Measurements from ENCODE around the gene RNF227.

RNF227 gene

DNA sequence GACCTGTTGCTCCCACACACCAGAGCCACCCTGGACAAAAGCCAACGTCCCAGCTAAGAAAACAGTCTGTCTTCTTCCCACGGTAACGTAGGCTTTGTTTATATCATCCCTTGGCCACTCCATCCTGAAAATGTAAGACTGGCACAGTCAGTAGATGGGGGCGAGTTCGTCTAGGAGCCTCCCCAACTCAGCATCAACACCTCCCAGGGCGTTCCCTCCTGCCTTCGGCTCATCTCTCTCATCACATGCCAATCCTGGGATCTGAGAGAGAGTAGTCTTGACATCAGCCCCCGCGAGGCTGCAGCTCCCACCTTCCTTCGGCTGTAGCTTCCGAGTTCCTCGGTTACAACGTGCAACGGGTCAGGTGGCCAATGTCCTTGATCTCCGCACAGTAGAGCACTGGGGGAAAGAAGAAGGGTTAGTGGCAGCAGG is 894 bp downstream of the RNF227 start:
- H3K9ac ChIP-seq (ENCODE audit: insufficient read length, low read depth) = peak overlapping the region; percentile 59
- DNase-seq (ENCODE audit: low read depth, low spot score) = no peak
- H3K4me1 ChIP-seq (ENCODE audit: insufficient read depth, insufficient read length) = peaks cover 3% of the 10 kb centered on the region
- H3K27me3 ChIP-seq (ENCODE audit: insufficient read depth, insufficient read length) = peaks cover 8% of the 10 kb centered on the region
- peaks cover 6% of the 10 kb centered on the region for H3K36me3 ChIP-seq (ENCODE audit: insufficient read depth, insufficient read length, low read length)
- peak overlapping the region; percentile 46 for H3K4me3 ChIP-seq (ENCODE audit: insufficient read length, low read depth)
- peaks cover 5% of the 10 kb centered on the region; the same call in 1 of the 2 replicates for H3K9me3 ChIP-seq (ENCODE audit: insufficient read depth, low read length)
- no peak for TF ChIP-seq YY1 (IDR thresholded peaks at IDR 0.05; ENCODE audit: insufficient read depth, insufficient read length)
- TF ChIP-seq ZNF274 (IDR thresholded peaks at IDR 0.05; ENCODE audit: low read depth, low read length) = no peak
- no peak for TF ChIP-seq SUZ12 (IDR thresholded peaks at IDR 0.05; ENCODE audit: extremely low read depth, insufficient read depth, insufficient read length)

DNA sequence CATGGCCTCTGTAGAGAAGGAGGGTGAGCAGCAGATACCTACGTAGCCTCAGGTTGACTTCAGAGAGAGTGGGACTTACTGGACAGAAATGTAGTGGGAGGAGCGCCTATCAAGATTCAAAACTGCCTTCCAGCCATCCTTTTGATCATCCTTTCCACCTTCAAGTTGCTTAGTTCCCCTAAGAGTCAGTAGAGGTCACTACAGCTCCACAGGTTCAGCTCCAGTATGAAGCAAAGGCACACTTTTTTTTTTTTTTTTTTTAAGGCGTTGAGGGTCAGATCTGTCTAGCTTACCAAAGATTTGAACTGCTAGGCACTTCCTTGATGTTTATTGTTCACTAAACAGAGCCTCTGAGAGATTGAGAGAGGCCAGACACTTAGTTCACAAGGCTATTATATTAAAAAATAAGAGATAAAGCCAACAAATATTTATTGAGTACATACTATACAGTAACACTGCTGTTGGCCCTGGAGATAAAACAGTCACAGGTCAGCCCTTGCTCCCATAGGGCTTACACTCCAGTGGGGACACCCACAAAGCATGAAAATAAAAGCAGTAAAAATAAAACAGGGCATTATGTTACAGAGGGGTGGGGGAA is 3.1 kb downstream of the RNF227 start:
- Histone ChIP-seq H3K4me1 (ENCODE audit: insufficient read depth, insufficient read length) (peaks cover 3% of the 10 kb centered on the region), H3K27me3 (ENCODE audit: insufficient read depth, insufficient read length) (peaks cover 8% of the 10 kb centered on the region), H3K36me3 (ENCODE audit: insufficient read depth, insufficient read length, low read length) (peaks cover 23% of the 10 kb centered on the region), H3K4me3 (ENCODE audit: insufficient read length, low read depth) (no peak overlapping the region), H3K9me3 (ENCODE audit: insufficient read depth, low read length) (peaks cover 5% of the 10 kb centered on the region; the same call in 1 of the 2 replicates), H3K9ac (ENCODE audit: insufficient read length, low read depth) (no peak overlapping the region)
- TF ChIP-seq YY1 (IDR thresholded peaks at IDR 0.05; ENCODE audit: insufficient read depth, insufficient read length) (no peak), SUZ12 (IDR thresholded peaks at IDR 0.05; ENCODE audit: extremely low read depth, insufficient read depth, insufficient read length) (no peak), ZNF274 (IDR thresholded peaks at IDR 0.05; ENCODE audit: low read depth, low read length) (no peak)
- DNase-seq (ENCODE audit: low read depth, low spot score) = no peak

DNA sequence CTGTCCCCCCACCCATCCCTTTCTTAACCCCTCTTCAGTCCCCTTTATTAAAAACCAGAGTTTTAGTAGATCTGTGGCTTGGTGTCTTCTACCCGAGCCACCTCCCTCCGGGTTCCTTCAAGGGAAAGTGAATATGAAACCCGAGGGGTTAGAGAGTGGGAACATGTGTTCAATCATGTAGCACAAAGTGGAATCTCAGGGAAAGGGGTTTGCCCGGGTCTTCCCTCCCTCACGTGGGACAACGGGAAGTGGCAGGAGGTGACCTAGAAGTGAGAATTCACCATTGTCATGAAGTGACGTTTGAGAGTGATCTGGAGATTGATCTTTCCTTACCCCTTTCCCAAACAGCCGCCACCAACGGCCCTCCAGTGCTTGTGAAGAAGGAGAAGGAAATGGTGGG is 5.0 kb downstream of the RNF227 start:
- peaks cover 5% of the 10 kb centered on the region; the same call in 1 of the 2 replicates for H3K9me3 ChIP-seq (ENCODE audit: insufficient read depth, low read length)
- H3K9ac ChIP-seq (ENCODE audit: insufficient read length, low read depth) = no peak overlapping the region
- DNase-seq (ENCODE audit: low read depth, low spot score) = no peak
- no peak for TF ChIP-seq SUZ12 (IDR thresholded peaks at IDR 0.05; ENCODE audit: extremely low read depth, insufficient read depth, insufficient read length)
- no peak for TF ChIP-seq YY1 (IDR thresholded peaks at IDR 0.05; ENCODE audit: insufficient read depth, insufficient read length)
- no peak for TF ChIP-seq ZNF274 (IDR thresholded peaks at IDR 0.05; ENCODE audit: low read depth, low read length)
- H3K27me3 ChIP-seq (ENCODE audit: insufficient read depth, insufficient read length) = no peaks in the 10 kb centered on the region
- H3K4me3 ChIP-seq (ENCODE audit: insufficient read length, low read depth) = no peak overlapping the region
- H3K36me3 ChIP-seq (ENCODE audit: insufficient read depth, insufficient read length, low read length) = peaks cover 41% of the 10 kb centered on the region
- H3K4me1 ChIP-seq (ENCODE audit: insufficient read depth, insufficient read length) = no peaks in the 10 kb centered on the region

DNA sequence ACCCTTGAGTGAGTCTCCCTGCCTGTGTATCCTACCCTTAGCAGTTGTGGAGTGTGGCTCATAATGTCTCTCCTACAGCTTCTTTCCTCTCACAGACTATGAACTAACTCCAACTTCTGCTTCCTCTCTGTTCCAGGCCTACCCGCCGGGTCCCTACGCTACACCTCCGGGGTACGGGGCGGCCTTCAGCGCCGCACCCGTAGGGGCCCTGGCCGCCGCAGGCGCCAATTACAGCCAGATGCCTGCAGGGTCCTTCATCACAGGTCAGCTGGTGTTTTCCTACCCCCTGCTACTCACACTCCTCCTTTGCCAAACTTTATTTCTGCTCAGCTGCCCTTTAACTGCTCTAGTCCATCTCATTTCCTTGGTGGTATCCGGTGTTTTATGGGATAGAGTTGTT is 5.4 kb downstream of the RNF227 start:
- no peak for DNase-seq (ENCODE audit: low read depth, low spot score)
- TF ChIP-seq YY1 (IDR thresholded peaks at IDR 0.05; ENCODE audit: insufficient read depth, insufficient read length) = no peak
- no peak for TF ChIP-seq SUZ12 (IDR thresholded peaks at IDR 0.05; ENCODE audit: extremely low read depth, insufficient read depth, insufficient read length)
- no peak for TF ChIP-seq ZNF274 (IDR thresholded peaks at IDR 0.05; ENCODE audit: low read depth, low read length)
- Histone ChIP-seq H3K9me3 (ENCODE audit: insufficient read depth, low read length) (peaks cover 5% of the 10 kb centered on the region; the same call in 1 of the 2 replicates), H3K4me3 (ENCODE audit: insufficient read length, low read depth) (no peak overlapping the region), H3K4me1 (ENCODE audit: insufficient read depth, insufficient read length) (peaks cover under 1% of the 10 kb centered on the region), H3K36me3 (ENCODE audit: insufficient read depth, insufficient read length, low read length) (peaks cover 45% of the 10 kb centered on the region), H3K9ac (ENCODE audit: insufficient read length, low read depth) (no peak overlapping the region), H3K27me3 (ENCODE audit: insufficient read depth, insufficient read length) (no peaks in the 10 kb centered on the region)

DNA sequence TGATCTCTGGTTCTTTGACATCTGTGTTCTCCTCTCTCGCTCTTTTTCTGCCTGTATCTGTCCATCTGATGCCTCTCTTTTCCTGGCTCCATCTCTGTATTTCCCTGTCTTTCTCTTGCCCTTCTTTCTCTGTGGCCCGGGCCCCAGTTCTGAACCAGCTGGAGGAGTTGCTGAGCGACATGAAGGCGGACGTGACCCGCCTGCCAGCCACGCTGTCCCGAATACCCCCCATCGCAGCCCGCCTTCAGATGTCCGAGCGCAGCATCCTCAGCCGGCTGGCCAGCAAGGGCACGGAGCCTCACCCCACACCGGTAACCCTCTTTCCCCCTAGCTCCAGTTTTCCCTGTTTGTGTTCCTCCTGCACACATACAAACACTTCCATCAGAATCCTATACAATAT is 5.8 kb downstream of the RNF227 start:
- peaks cover 4% of the 10 kb centered on the region for H3K4me1 ChIP-seq (ENCODE audit: insufficient read depth, insufficient read length)
- DNase-seq (ENCODE audit: low read depth, low spot score) = no peak
- H3K36me3 ChIP-seq (ENCODE audit: insufficient read depth, insufficient read length, low read length) = peaks cover 49% of the 10 kb centered on the region
- H3K27me3 ChIP-seq (ENCODE audit: insufficient read depth, insufficient read length) = no peaks in the 10 kb centered on the region
- peaks cover 4% of the 10 kb centered on the region; the same call in 1 of the 2 replicates for H3K9me3 ChIP-seq (ENCODE audit: insufficient read depth, low read length)
- H3K9ac ChIP-seq (ENCODE audit: insufficient read length, low read depth) = no peak overlapping the region
- no peak for TF ChIP-seq ZNF274 (IDR thresholded peaks at IDR 0.05; ENCODE audit: low read depth, low read length)
- no peak for TF ChIP-seq YY1 (IDR thresholded peaks at IDR 0.05; ENCODE audit: insufficient read depth, insufficient read length)
- TF ChIP-seq SUZ12 (IDR thresholded peaks at IDR 0.05; ENCODE audit: extremely low read depth, insufficient read depth, insufficient read length) = no peak
- no peak overlapping the region for H3K4me3 ChIP-seq (ENCODE audit: insufficient read length, low read depth)

DNA sequence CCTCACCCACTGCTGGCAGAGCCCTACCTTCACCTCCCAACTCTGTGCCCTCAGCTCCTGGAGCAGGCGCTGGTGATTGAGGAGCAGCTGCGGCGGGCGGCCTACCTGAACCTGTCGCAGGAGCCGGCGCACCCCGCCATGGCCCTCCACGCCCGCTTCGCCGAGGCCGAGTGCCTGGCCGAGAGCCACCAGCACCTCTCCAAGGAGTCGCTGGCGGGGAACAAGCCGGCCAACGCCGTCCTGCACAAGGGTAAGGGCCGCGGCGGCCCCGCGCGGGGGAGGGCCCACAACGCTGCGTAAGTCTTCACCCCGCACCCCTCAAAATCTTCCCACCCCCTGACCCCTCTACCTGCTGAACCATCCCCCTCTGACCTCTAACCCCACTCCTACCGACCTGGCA is 7.0 kb downstream of the RNF227 start:
- Histone ChIP-seq H3K4me3 (ENCODE audit: insufficient read length, low read depth) (no peak overlapping the region), H3K27me3 (ENCODE audit: insufficient read depth, insufficient read length) (no peaks in the 10 kb centered on the region), H3K4me1 (ENCODE audit: insufficient read depth, insufficient read length) (peaks cover 6% of the 10 kb centered on the region), H3K9me3 (ENCODE audit: insufficient read depth, low read length) (no peaks in the 10 kb centered on the region), H3K36me3 (ENCODE audit: insufficient read depth, insufficient read length, low read length) (peaks cover 61% of the 10 kb centered on the region), H3K9ac (ENCODE audit: insufficient read length, low read depth) (no peak overlapping the region)
- TF ChIP-seq SUZ12 (IDR thresholded peaks at IDR 0.05; ENCODE audit: extremely low read depth, insufficient read depth, insufficient read length) (no peak), ZNF274 (IDR thresholded peaks at IDR 0.05; ENCODE audit: low read depth, low read length) (no peak), YY1 (IDR thresholded peaks at IDR 0.05; ENCODE audit: insufficient read depth, insufficient read length) (no peak)
- no peak for DNase-seq (ENCODE audit: low read depth, low spot score)

DNA sequence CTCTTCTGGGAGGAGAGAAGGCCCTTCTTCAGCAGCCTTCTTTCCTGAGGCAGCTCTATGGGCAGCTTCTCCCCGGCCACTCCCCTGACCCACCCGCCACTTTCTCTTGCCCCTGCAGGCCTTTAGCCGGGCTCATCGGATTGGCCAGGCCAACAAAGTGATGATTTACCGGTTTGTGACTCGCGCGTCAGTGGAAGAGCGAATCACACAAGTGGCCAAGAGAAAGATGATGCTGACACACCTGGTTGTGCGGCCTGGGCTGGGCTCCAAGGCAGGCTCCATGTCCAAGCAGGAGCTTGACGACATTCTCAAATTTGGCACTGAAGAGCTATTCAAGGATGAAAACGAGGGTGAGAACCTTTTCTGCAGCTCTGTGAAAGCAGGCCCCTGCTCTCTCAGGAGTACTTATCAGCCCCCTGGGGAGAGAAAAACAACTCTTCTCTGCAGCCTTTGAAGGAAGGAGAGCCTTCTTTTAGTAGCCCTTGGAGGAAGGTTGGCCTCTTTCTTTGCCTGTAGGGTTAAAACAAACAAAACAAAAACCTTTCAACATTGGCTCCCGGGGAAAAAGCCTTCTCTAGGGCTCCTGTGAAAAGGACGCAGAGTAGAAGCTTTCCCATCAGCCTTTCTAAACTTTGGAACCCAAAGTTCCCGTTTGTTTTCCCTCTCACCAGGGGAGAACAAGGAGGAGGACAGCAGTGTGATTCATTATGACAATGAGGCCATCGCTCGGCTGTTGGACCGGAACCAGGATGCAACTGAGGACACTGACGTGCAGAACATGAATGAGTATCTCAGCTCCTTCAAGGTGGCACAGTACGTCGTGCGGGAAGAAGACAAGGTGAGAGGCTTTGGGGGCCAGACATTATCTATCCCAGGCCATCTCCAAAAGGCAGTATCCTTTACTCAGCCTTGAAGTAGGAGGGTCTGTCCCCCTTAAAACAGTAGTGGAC is 12.7 kb downstream of the RNF227 start:
- H3K9me3 ChIP-seq (ENCODE audit: insufficient read depth, low read length) = no peaks in the 10 kb centered on the region
- peaks cover 7% of the 10 kb centered on the region for H3K4me1 ChIP-seq (ENCODE audit: insufficient read depth, insufficient read length)
- no peaks in the 10 kb centered on the region for H3K27me3 ChIP-seq (ENCODE audit: insufficient read depth, insufficient read length)
- H3K4me3 ChIP-seq (ENCODE audit: insufficient read length, low read depth) = no peak overlapping the region
- no peak for TF ChIP-seq ZNF274 (IDR thresholded peaks at IDR 0.05; ENCODE audit: low read depth, low read length)
- no peak for TF ChIP-seq YY1 (IDR thresholded peaks at IDR 0.05; ENCODE audit: insufficient read depth, insufficient read length)
- TF ChIP-seq SUZ12 (IDR thresholded peaks at IDR 0.05; ENCODE audit: extremely low read depth, insufficient read depth, insufficient read length) = no peak
- H3K36me3 ChIP-seq (ENCODE audit: insufficient read depth, insufficient read length, low read length) = peaks cover 74% of the 10 kb centered on the region
- DNase-seq (ENCODE audit: low read depth, low spot score) = no peak
- H3K9ac ChIP-seq (ENCODE audit: insufficient read length, low read depth) = no peak overlapping the region

All from NT2/D1 (cell line).